CD4-positive, alpha-beta T cell treated with Interleukin-15 for 4 hours (primary cell): ENCODE data around the gene SH3RF3.
A peak's percentile ranks its signal among the peaks of the same experiment; 100 is the strongest.

ENCODE experiments used
- DNase-seq: peaks from one replicate; pipeline ENCODE4 v3.0.0-alpha.2; 2020; ENCODE audit warnings: low spot score

Gene SH3RF3

GRCh38 chr2:109501461-109501860 lies 372.5 kb downstream of the SH3RF3 start:
- no peak for DNase-seq

GRCh38 chr2:109503191-109503590 lies 374.2 kb downstream of the SH3RF3 start:
- no peak for DNase-seq

GRCh38 chr2:109507217-109507616 lies 378.2 kb downstream of the SH3RF3 start:
- no peak for DNase-seq

GRCh38 chr2:109507828-109508227 lies 378.8 kb downstream of the SH3RF3 start:
- no peak for DNase-seq

GRCh38 chr2:109508556-109508955 lies 379.6 kb downstream of the SH3RF3 start:
- no peak for DNase-seq

GRCh38 chr2:109510136-109511028 lies 381.4 kb downstream of the SH3RF3 start:
- peak; percentile 73 for DNase-seq

GRCh38 chr2:109511168-109511567 lies 382.2 kb downstream of the SH3RF3 start:
- no peak for DNase-seq

- no peak for DNase-seq
Observed at GRCh38 chr2:109512076-109512475, 383.1 kb downstream of the SH3RF3 start.

- DNase-seq: no peak
Observed at GRCh38 chr2:109513230-109513629, 384.2 kb downstream of the SH3RF3 start.

GRCh38 chr2:109513749-109514588 lies 385.0 kb downstream of the SH3RF3 start:
- DNase-seq: no peak

- no peak for DNase-seq
Observed at GRCh38 chr2:109514857-109515256, 385.9 kb downstream of the SH3RF3 start.

GRCh38 chr2:109516445-109517117 lies 387.6 kb downstream of the SH3RF3 start:
- no peak for DNase-seq

GRCh38 chr2:109517118-109517889 lies 388.3 kb downstream of the SH3RF3 start:
- no peak for DNase-seq

- no peak for DNase-seq
Observed at GRCh38 chr2:109519513-109519912, 390.5 kb downstream of the SH3RF3 start.

GRCh38 chr2:109521233-109522062 lies 392.4 kb downstream of the SH3RF3 start:
- no peak for DNase-seq

GRCh38 chr2:109522063-109522374 lies 393.0 kb downstream of the SH3RF3 start:
- DNase-seq: no peak

- no peak for DNase-seq
Observed at GRCh38 chr2:109523121-109523520, 394.1 kb downstream of the SH3RF3 start.

- no peak for DNase-seq
Observed at GRCh38 chr2:109523536-109524361, 394.7 kb downstream of the SH3RF3 start.

- no peak for DNase-seq
Observed at GRCh38 chr2:109525836-109526235, 396.8 kb downstream of the SH3RF3 start.

GRCh38 chr2:109526442-109526970 lies 397.5 kb downstream of the SH3RF3 start:
- DNase-seq: no peak
